GM12865 (cell line): ENCODE measurements around the gene CHFR.

Source experiments
- DNase-seq: peaks from one replicate; pipeline ENCODE4 v3.0.0; 2010; ENCODE audit warnings: low read depth
- H3K4me3 ChIP-seq: 2 replicates; pipeline ENCODE4 v1.5.1; 2011; ENCODE audit warnings: mild to moderate bottlenecking, low read depth, low read length, control low read depth
- CTCF ChIP-seq: IDR thresholded peaks from 2 replicates; pipeline ENCODE4 v1.5.1; 2011; ENCODE audit warnings: low read length, control low read depth, low read depth, inconsistent platforms; ENCODE audit not compliant: insufficient read depth; ENCODE audit errors: missing control alignments

The CHFR gene

GRCh38 chr12:132807295-132808092, 79.9 kb downstream of the CHFR start:
- DNase-seq = no peak
- no peak overlapping the region for H3K4me3 ChIP-seq
- no peak for TF ChIP-seq CTCF

GRCh38 chr12:132806857-132807256, 80.5 kb downstream of the CHFR start:
- TF ChIP-seq CTCF = no peak
- no peak overlapping the region for H3K4me3 ChIP-seq
- no peak for DNase-seq

- DNase-seq = no peak
- TF ChIP-seq CTCF = no peak
- no peak overlapping the region for H3K4me3 ChIP-seq
Measured at GRCh38 chr12:132804426-132804861, 83.0 kb downstream of the CHFR start.

- no peak for DNase-seq
- H3K4me3 ChIP-seq = no peak overlapping the region
- TF ChIP-seq CTCF = no peak
Measured at GRCh38 chr12:132803888-132804287, 83.5 kb downstream of the CHFR start.

GRCh38 chr12:132803125-132803524, 84.3 kb downstream of the CHFR start:
- DNase-seq = no peak
- no peak for TF ChIP-seq CTCF
- no peak overlapping the region for H3K4me3 ChIP-seq

GRCh38 chr12:132801741-132802140, 85.7 kb downstream of the CHFR start:
- TF ChIP-seq CTCF = no peak
- no peak overlapping the region for H3K4me3 ChIP-seq
- DNase-seq = no peak

GRCh38 chr12:132798836-132799235, 88.6 kb downstream of the CHFR start:
- DNase-seq = no peak
- TF ChIP-seq CTCF = no peak
- H3K4me3 ChIP-seq = no peak overlapping the region
